ENCODE results near the gene RAB15.

RAB15 gene

GRCh38 chr14:64939817-64940190, 32.3 kb downstream of the RAB15 start:
- Histone ChIP-seq H3F3A (ENCODE audit: insufficient read depth) (no peaks in the 10 kb centered on the region), H2AFZ (ENCODE audit: low read depth, low read length, severe bottlenecking) (no peak overlapping the region), H3K27me3 (ENCODE audit: low read length) (no peaks in the 10 kb centered on the region), H3K4me3 (ENCODE audit: insufficient read depth, low read length, poor library complexity, severe bottlenecking) (no peak overlapping the region), H3K9ac (ENCODE audit: low read length) (no peak overlapping the region), H3K9me3 (ENCODE audit: insufficient read depth, low read length) (no peaks in the 10 kb centered on the region), H3K36me3 (ENCODE audit: low read length) (no peaks in the 10 kb centered on the region), H4K20me1 (ENCODE audit: low read depth, low read length) (no peaks in the 10 kb centered on the region), H3K9me2 (replicated peaks; ENCODE audit: insufficient read depth, low read length) (no peaks in the 10 kb centered on the region), H3K27ac (ENCODE audit: low read depth, low read length) (no peak overlapping the region), H3K4me2 (ENCODE audit: low read depth, low read length, poor library complexity, severe bottlenecking) (no peak overlapping the region), H3K79me2 (ENCODE audit: insufficient read depth, low read length) (no peaks in the 10 kb centered on the region)
- TF ChIP-seq CTCF (IDR thresholded peaks at IDR 0.05; ENCODE audit: insufficient read depth, low read length, poor library complexity, severe bottlenecking) = no peak
- TF ChIP-seq EZH2phosphoT487 (conservative IDR thresholded peaks at IDR 0.05; ENCODE audit: low read length) = no peak

GRCh38 chr14:64938972-64939816, 32.9 kb downstream of the RAB15 start:
- Histone ChIP-seq H4K20me1 (ENCODE audit: low read depth, low read length) (no peaks in the 10 kb centered on the region), H3K9ac (ENCODE audit: low read length) (no peak overlapping the region)

GRCh38 chr14:64937821-64938193, 34.3 kb downstream of the RAB15 start:
- Histone ChIP-seq H3K27ac (ENCODE audit: low read depth, low read length) (no peak overlapping the region), H3F3A (ENCODE audit: insufficient read depth) (no peaks in the 10 kb centered on the region), H3K36me3 (ENCODE audit: low read length) (peaks cover 8% of the 10 kb centered on the region; the same call in 1 of the 2 replicates), H3K9me3 (ENCODE audit: insufficient read depth, low read length) (no peaks in the 10 kb centered on the region), H2AFZ (ENCODE audit: low read depth, low read length, severe bottlenecking) (no peak overlapping the region), H3K4me3 (ENCODE audit: insufficient read depth, low read length, poor library complexity, severe bottlenecking) (no peak overlapping the region), H3K9me2 (replicated peaks; ENCODE audit: insufficient read depth, low read length) (no peaks in the 10 kb centered on the region), H3K9ac (ENCODE audit: low read length) (no peak overlapping the region), H4K20me1 (ENCODE audit: low read depth, low read length) (no peaks in the 10 kb centered on the region), H3K79me2 (ENCODE audit: insufficient read depth, low read length) (no peaks in the 10 kb centered on the region), H3K27me3 (ENCODE audit: low read length) (no peaks in the 10 kb centered on the region), H3K4me2 (ENCODE audit: low read depth, low read length, poor library complexity, severe bottlenecking) (no peak overlapping the region)
- TF ChIP-seq CTCF (IDR thresholded peaks at IDR 0.05; ENCODE audit: insufficient read depth, low read length, poor library complexity, severe bottlenecking) (no peak), EZH2phosphoT487 (conservative IDR thresholded peaks at IDR 0.05; ENCODE audit: low read length) (no peak)

More at GRCh38 chr14:64938972-64939816, 32.9 kb downstream of the RAB15 start:
- Histone ChIP-seq H3K9me2 (replicated peaks; ENCODE audit: insufficient read depth, low read length) (no peaks in the 10 kb centered on the region), H3K27ac (ENCODE audit: low read depth, low read length) (no peak overlapping the region), H3K27me3 (ENCODE audit: low read length) (no peaks in the 10 kb centered on the region), H3K36me3 (ENCODE audit: low read length) (no peaks in the 10 kb centered on the region; the same call in 1 of the 2 replicates), H3F3A (ENCODE audit: insufficient read depth) (no peaks in the 10 kb centered on the region), H3K4me2 (ENCODE audit: low read depth, low read length, poor library complexity, severe bottlenecking) (no peak overlapping the region), H3K9me3 (ENCODE audit: insufficient read depth, low read length) (no peaks in the 10 kb centered on the region), H3K4me3 (ENCODE audit: insufficient read depth, low read length, poor library complexity, severe bottlenecking) (no peak overlapping the region), H3K79me2 (ENCODE audit: insufficient read depth, low read length) (no peaks in the 10 kb centered on the region), H2AFZ (ENCODE audit: low read depth, low read length, severe bottlenecking) (no peak overlapping the region)
- no peak for TF ChIP-seq CTCF (IDR thresholded peaks at IDR 0.05; ENCODE audit: insufficient read depth, low read length, poor library complexity, severe bottlenecking)
- no peak for TF ChIP-seq EZH2phosphoT487 (conservative IDR thresholded peaks at IDR 0.05; ENCODE audit: low read length)

Data from SU-DHL-6 (cell line).